ENCODE data around the gene FEN1.

FEN1 gene

DNA sequence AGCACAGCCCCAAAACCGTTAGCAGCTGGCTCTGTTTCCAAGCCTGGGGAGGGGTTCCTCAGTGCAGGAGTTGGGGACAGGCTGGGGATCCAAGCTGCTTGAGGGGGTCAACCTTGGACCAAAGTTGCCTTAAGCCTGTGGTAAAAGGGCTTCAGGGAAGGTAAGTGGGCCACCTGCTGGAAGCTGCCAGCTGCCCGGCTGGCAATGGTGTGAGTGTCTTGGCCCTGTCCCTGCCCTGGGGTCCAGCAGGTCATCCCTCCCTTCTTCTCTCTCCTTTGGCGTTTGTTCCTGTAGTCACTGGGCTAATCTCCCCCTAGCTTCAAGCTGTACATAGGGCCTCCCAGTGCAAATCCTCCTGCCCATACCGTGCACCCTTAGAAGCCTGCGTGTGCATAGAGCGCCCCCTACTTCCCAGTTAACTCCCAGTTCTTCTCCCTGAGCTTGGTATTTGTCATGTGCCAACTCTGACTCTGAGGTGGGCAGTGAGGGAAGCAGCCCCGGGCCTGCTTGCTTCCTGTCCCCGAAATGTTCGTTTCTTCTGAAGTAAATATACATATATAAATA lies 4.7 kb upstream of the FEN1 start:
- no peak for TF ChIP-seq POLR2AphosphoS5 (IDR thresholded peaks at IDR 0.05; ENCODE audit: low read depth, low read length)
- no peak for TF ChIP-seq TAF1 (IDR thresholded peaks at IDR 0.05; ENCODE audit: borderline replicate concordance, low read depth, low read length)
- TF ChIP-seq POLR2A (IDR thresholded peaks at IDR 0.05; ENCODE audit: low read depth, low read length) = no peak
- FAIRE-seq (no peak), DNase-seq (ENCODE audit: insufficient read length) (no peak)

GRCh38 chr11:61791737-61792309 lies 888 bp upstream of the FEN1 start:
- TF ChIP-seq POLR2A (IDR thresholded peaks at IDR 0.05; ENCODE audit: low read depth, low read length) (peak; percentile 77), POLR2AphosphoS5 (IDR thresholded peaks at IDR 0.05; ENCODE audit: low read depth, low read length) (no peak; the same call in 1 of the 2 replicates)

GRCh38 chr11:61793083-61793828 lies 545 bp downstream of the FEN1 start:
- no peak for FAIRE-seq
- no peak for TF ChIP-seq TAF1 (IDR thresholded peaks at IDR 0.05; ENCODE audit: borderline replicate concordance, low read depth, low read length)
- no peak for TF ChIP-seq POLR2A (IDR thresholded peaks at IDR 0.05; ENCODE audit: low read depth, low read length)
- TF ChIP-seq POLR2AphosphoS5 (IDR thresholded peaks at IDR 0.05; ENCODE audit: low read depth, low read length) = no peak; the same call in 1 of the 2 replicates
- DNase-seq (ENCODE audit: insufficient read length) = no peak

More at GRCh38 chr11:61791737-61792309, 888 bp upstream of the FEN1 start:
- DNase-seq (ENCODE audit: insufficient read length) (no peak), FAIRE-seq (peak; percentile 38)

DNA sequence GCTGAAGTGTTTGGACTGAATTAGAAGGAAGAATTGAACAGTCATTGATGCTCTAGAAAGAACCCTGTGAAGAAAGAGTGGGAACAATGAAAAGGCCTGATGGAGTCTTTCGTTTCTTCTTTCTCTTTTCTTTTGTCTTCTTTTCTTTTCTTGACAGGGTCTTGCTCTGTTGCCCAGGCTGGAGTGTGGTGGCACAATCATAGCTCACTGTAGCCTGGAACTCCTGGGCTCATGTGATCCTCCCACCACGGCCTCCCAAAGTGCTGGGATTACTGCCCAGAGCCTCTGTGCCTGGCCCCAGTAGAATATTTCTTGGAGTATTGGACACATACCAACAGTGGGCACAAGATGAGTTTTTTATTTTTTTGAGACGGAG lies 1.1 kb downstream of the FEN1 start:
- no peak for FAIRE-seq
- DNase-seq (ENCODE audit: insufficient read length) = no peak
- TF ChIP-seq TAF1 (IDR thresholded peaks at IDR 0.05; ENCODE audit: borderline replicate concordance, low read depth, low read length) (no peak), POLR2AphosphoS5 (IDR thresholded peaks at IDR 0.05; ENCODE audit: low read depth, low read length) (no peak), POLR2A (IDR thresholded peaks at IDR 0.05; ENCODE audit: low read depth, low read length) (no peak)

DNA sequence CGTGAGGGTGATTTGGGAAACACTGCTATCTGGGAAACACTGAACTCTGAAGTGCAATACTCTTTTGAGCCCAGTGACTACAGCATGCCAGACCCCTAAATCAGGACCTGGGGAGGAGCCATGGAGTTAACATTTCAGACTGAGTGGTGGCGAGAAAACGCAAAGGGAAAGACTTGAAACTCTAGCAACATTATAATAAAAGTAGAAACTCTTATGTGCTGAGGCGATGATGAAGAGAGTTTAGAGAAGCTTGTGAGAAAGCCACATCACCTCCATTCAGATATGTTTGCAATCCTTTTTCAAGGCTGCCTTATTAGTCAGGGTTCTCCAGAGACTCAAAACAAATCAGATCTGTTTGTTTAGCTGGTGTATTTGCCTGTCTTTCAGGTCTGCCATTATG lies 1.9 kb downstream of the FEN1 start:
- TF ChIP-seq POLR2AphosphoS5 (IDR thresholded peaks at IDR 0.05; ENCODE audit: low read depth, low read length) (no peak), POLR2A (IDR thresholded peaks at IDR 0.05; ENCODE audit: low read depth, low read length) (no peak), TAF1 (IDR thresholded peaks at IDR 0.05; ENCODE audit: borderline replicate concordance, low read depth, low read length) (no peak)
- FAIRE-seq (no peak), DNase-seq (ENCODE audit: insufficient read length) (no peak)

DNA sequence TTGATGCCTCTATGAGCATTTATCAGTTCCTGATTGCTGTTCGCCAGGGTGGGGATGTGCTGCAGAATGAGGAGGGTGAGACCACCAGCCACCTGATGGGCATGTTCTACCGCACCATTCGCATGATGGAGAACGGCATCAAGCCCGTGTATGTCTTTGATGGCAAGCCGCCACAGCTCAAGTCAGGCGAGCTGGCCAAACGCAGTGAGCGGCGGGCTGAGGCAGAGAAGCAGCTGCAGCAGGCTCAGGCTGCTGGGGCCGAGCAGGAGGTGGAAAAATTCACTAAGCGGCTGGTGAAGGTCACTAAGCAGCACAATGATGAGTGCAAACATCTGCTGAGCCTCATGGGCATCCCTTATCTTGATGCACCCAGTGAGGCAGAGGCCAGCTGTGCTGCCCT lies 2.7 kb downstream of the FEN1 start:
- DNase-seq (ENCODE audit: insufficient read length) = no peak
- TF ChIP-seq POLR2AphosphoS5 (IDR thresholded peaks at IDR 0.05; ENCODE audit: low read depth, low read length) (no peak), TAF1 (IDR thresholded peaks at IDR 0.05; ENCODE audit: borderline replicate concordance, low read depth, low read length) (no peak), POLR2A (IDR thresholded peaks at IDR 0.05; ENCODE audit: low read depth, low read length) (no peak)

DNA sequence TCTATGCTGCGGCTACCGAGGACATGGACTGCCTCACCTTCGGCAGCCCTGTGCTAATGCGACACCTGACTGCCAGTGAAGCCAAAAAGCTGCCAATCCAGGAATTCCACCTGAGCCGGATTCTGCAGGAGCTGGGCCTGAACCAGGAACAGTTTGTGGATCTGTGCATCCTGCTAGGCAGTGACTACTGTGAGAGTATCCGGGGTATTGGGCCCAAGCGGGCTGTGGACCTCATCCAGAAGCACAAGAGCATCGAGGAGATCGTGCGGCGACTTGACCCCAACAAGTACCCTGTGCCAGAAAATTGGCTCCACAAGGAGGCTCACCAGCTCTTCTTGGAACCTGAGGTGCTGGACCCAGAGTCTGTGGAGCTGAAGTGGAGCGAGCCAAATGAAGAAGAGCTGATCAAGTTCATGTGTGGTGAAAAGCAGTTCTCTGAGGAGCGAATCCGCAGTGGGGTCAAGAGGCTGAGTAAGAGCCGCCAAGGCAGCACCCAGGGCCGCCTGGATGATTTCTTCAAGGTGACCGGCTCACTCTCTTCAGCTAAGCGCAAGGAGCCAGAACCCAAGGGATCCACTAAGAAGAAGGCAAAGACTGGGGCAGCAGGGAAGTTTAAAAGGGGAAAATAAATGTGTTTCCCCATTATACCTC lies 3.3 kb downstream of the FEN1 start:
- TF ChIP-seq POLR2A (IDR thresholded peaks at IDR 0.05; ENCODE audit: low read depth, low read length) = no peak
- TF ChIP-seq POLR2AphosphoS5 (IDR thresholded peaks at IDR 0.05; ENCODE audit: low read depth, low read length) = peak; percentile 20; the same call in 1 of the 2 replicates
- DNase-seq (ENCODE audit: insufficient read length) (no peak), FAIRE-seq (no peak)

More for the DNA sequence above, 2.7 kb downstream of the FEN1 start:
- no peak for FAIRE-seq

GRCh38 chr11:61797263-61797944 lies 4.7 kb downstream of the FEN1 start:
- DNase-seq (ENCODE audit: insufficient read length) = no peak
- peak; percentile 78 for FAIRE-seq
- TF ChIP-seq TAF1 (IDR thresholded peaks at IDR 0.05; ENCODE audit: borderline replicate concordance, low read depth, low read length) = no peak
- no peak for TF ChIP-seq POLR2AphosphoS5 (IDR thresholded peaks at IDR 0.05; ENCODE audit: low read depth, low read length)
- no peak for TF ChIP-seq POLR2A (IDR thresholded peaks at IDR 0.05; ENCODE audit: low read depth, low read length)

DNA sequence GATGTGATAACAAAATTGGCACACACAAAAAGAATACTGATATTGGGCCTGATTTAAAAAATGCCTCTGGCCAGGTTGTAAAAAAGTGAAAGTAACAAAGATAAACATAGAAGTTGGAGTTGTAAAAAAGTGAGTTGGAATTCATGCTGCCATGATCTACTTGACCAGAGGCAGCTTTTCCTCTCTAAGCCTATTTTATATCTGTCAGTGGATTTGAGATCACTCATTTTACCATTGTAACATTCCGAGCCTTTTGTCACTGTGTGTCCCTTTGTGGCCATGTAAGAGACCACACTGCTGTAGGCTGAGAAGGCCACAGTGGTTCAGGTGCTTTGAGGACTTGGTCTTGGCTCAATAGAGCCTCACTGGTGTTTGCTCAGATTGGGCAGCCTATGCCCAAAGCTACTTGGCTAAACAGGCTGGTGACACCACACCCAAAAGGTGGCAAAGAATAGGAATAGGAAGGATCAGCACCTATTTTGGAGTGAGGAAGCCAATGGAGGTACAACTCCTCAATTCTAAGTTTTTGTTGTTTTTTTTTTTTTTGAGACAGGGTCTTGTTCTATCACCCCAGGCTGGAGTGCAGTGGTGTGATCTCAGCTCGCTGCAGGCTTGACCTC lies 7.1 kb downstream of the FEN1 start:
- DNase-seq (ENCODE audit: insufficient read length) (no peak), FAIRE-seq (no peak)
- peak; percentile 17; the same call in 1 of the 2 replicates for TF ChIP-seq POLR2A (IDR thresholded peaks at IDR 0.05; ENCODE audit: low read depth, low read length)
- no peak for TF ChIP-seq TAF1 (IDR thresholded peaks at IDR 0.05; ENCODE audit: borderline replicate concordance, low read depth, low read length)
- no peak for TF ChIP-seq POLR2AphosphoS5 (IDR thresholded peaks at IDR 0.05; ENCODE audit: low read depth, low read length)

DNA sequence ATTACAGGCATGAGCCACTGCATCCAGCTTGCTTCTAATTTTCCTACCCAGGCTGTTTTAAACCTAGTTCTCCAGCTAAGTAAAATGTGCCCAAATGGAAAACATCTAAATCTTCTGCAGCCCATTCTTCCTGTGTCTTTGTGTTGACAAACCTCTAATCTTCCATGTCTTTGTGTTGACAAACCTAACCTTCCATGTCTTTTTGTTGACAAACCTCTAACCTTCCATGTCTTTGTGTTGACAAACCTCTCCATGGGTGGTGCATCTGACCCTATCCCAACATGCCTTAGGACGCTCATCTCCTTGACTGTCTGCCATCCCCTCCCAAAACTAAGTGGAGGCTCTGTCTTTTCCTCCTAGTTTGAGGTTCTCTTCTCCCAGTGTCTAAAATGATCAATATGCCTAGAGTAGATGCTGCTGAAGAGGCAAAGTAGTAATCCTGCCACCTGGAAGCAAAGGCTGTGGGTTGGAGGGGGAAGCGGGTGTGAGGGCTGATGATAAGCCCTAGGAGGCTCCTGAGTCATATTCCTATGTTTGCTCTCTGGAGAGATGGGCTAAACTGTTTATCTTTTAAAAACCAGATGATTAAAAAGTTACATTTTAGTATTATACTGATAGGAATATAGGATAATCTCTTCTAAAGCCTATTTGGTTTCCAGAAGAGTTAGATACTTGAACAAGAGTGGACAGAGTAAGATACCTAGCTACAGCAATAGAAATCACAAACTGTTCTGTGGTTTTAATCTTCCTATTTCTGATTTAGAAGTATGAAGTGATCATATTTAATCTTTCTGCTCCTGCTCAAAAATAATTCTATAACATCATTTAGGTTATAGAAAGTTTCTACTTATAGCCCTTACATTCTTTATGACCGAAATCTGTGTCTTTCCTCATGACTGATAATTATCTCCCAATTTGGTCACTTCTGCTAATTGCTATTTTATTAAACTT lies 7.9 kb downstream of the FEN1 start:
- TF ChIP-seq TAF1 (IDR thresholded peaks at IDR 0.05; ENCODE audit: borderline replicate concordance, low read depth, low read length) (no peak), POLR2A (IDR thresholded peaks at IDR 0.05; ENCODE audit: low read depth, low read length) (no peak; the same call in 1 of the 2 replicates), POLR2AphosphoS5 (IDR thresholded peaks at IDR 0.05; ENCODE audit: low read depth, low read length) (no peak)
- FAIRE-seq = no peak

More for the DNA sequence above, 7.9 kb downstream of the FEN1 start:
- no peak for DNase-seq (ENCODE audit: insufficient read length)
